K562 (cell line): ENCODE data around the gene SPATS2L. TPM values are rescaled to one million over a fixed set of nuclear protein-coding genes. Genes with fewer than 3 reads are reported as not detected.

Source experiments
- ARID1B ChIP-seq: fragments of 450-650 bp; IDR thresholded peaks from 2 replicates; pipeline ENCODE4 v1.6.1; 2016; ENCODE audit warnings: antibody characterized with exemption, mild to moderate bottlenecking, inconsistent platforms
- ASH1L ChIP-seq: fragments of 450-650 bp; IDR thresholded peaks from 2 replicates; pipeline ENCODE4 v1.6.1; 2018; ENCODE audit warnings: borderline replicate concordance, mild to moderate bottlenecking, low read depth; ENCODE audit not compliant: partially characterized antibody
- CBX2 ChIP-seq: fragments of 200-600 bp; sonication (generic); IDR thresholded peaks from one replicate; pipeline ENCODE4 v1.6.1; 2012; ENCODE audit warnings: mild to moderate bottlenecking, low read length, inconsistent platforms; ENCODE audit not compliant: insufficient read depth, poor library complexity, severe bottlenecking
- CEBPB ChIP-seq: fragments of 450-650 bp; IDR thresholded peaks from 2 replicates; pipeline ENCODE4 v1.6.1; 2016; ENCODE audit warnings: missing genetic modification characterization, missing compliant biosample characterization
- CREM ChIP-seq: IDR thresholded peaks from 2 replicates; pipeline ENCODE4 v1.6.1; 2014; ENCODE audit warnings: antibody characterized with exemption, low read depth
- ETV6 ChIP-seq, 3 experiments: fragments of 150-350 bp in 1 of 3; sonication (generic) in 1 of 3; formaldehyde crosslinking in 1 of 3; IDR thresholded peaks; 2 replicates each; pipeline versions ENCODE4 v1.6.1 to v1.8.0; 2014 to 2022; ENCODE audit warnings: borderline replicate concordance in 2 of 3, low read depth in 2 of 3, antibody characterized with exemption in 1 of 3, low read length in 1 of 3, mild to moderate bottlenecking in 1 of 3, missing genetic modification reagents in 1 of 3
- HMGN3 ChIP-seq: IDR thresholded peaks from 2 replicates; pipeline ENCODE4 v1.6.1; 2011; ENCODE audit warnings: borderline replicate concordance, low read depth, mild to moderate bottlenecking, mixed read lengths, low read length; ENCODE audit not compliant: insufficient read length; ENCODE audit errors: extremely low read depth
- MAFG ChIP-seq: fragments of 450-650 bp; conservative IDR thresholded peaks from 2 replicates; pipeline ENCODE4 v1.6.1; 2016; ENCODE audit warnings: missing genetic modification characterization, missing compliant biosample characterization
- MAFK ChIP-seq: IDR thresholded peaks from 2 replicates; pipeline ENCODE4 v1.6.1; 2011; ENCODE audit warnings: low read length, improper control_type of control experiment
- NFE2 ChIP-seq: IDR thresholded peaks from 2 replicates; pipeline ENCODE4 v1.6.1; 2014; ENCODE audit warnings: antibody characterized with exemption, low read depth
- NR2C2 ChIP-seq, 2 experiments: fragments of 200-800 bp in 1 of 2; sonication (Bioruptor generic) in 1 of 2; sonication (generic) in 1 of 2; formaldehyde crosslinking in 1 of 2; IDR thresholded peaks; 2 replicates each; pipeline versions ENCODE4 v1.6.1 to v1.8.0; 2016 to 2022; ENCODE audit warnings: mild to moderate bottlenecking in 1 of 2, missing compliant biosample characterization in 1 of 2, missing genetic modification characterization in 1 of 2, missing genetic modification reagents in 1 of 2
- NR4A1 ChIP-seq, 2 experiments: fragments of 250-450 bp in 1 of 2; fragments of 450-650 bp in 1 of 2; sonication (Bioruptor Pico) in 1 of 2; IDR thresholded peaks; 2 replicates each; pipeline versions ENCODE4 v1.4.0 to v1.6.1; 2016 to 2020; ENCODE audit warnings: mild to moderate bottlenecking in 2 of 2, missing compliant biosample characterization in 1 of 2, missing genetic modification characterization in 1 of 2, moderate library complexity in 1 of 2
- RAD51 ChIP-seq: fragments of 450-650 bp; IDR thresholded peaks from 2 replicates; pipeline ENCODE4 v1.7.1; 2016; ENCODE audit warnings: low read depth, mild to moderate bottlenecking, borderline replicate concordance
- RB1 ChIP-seq: fragments of 450-650 bp; IDR thresholded peaks from 2 replicates; pipeline ENCODE4 v1.6.1; 2017; ENCODE audit warnings: low read depth, mild to moderate bottlenecking
- RUNX1 ChIP-seq: sonication (generic); IDR thresholded peaks from 2 replicates; pipeline ENCODE4 v1.6.1; 2016; ENCODE audit warnings: antibody characterized with exemption, low read depth
- SMARCA4 ChIP-seq: fragments of 450-650 bp; IDR thresholded peaks from 2 replicates; pipeline ENCODE4 v1.6.1; 2016
- TBP ChIP-seq: optimal IDR thresholded peaks from 2 replicates; pipeline ENCODE3; 2011; ENCODE audit warnings: low read depth, low read length, improper control_type of control experiment
- polyA plus RNA-seq, 8 experiments: library from polyadenylated mRNA; depleted of rRNA in 4 of 8; stranded (reverse) in 5 of 8; unstranded in 3 of 8; fragments of >200 nt; fragmentation: Nextera tagmentation in 2 of 8; fragmentation: Illumina TruSeq in 1 of 8; extraction: Ambion mirVana in 2 of 8; extraction: Trizol in 1 of 8; gene quantifications; 2 replicates each; pipeline versions ENCODE4 v1.2.1 to v1.2.3, GENCODE V29; 2011 to 2014; ENCODE audit warnings: inconsistent platforms in 1 of 8, missing spikeins in 1 of 8
- total RNA-seq, 7 experiments: library from RNA; depleted of rRNA in 6 of 7; stranded (reverse); fragments of >200 nt in 6 of 7; fragmentation: Illumina TruSeq in 2 of 7; extraction: Trizol in 2 of 7; gene quantifications; 2 replicates each; pipeline versions ENCODE4 v1.2.1 to v1.2.3, GENCODE V29; 2011 to 2021; ENCODE audit warnings: low replicate concordance in 1 of 7
- TF ChIP-seq, protein P1 (sequence below), 2 experiments: fragments of 450-650 bp in 1 of 2; sonication (generic) in 1 of 2; formaldehyde crosslinking in 1 of 2; IDR thresholded peaks; 2 replicates each; pipeline versions ENCODE4 v1.7.1 to v1.9.0; 2016 to 2022; ENCODE audit warnings: inconsistent platforms in 1 of 2, mild to moderate bottlenecking in 1 of 2, missing genetic modification reagents in 1 of 2

SPATS2L gene
- total and polyA plus RNA-seq, 9 of the 15 experiments (the other 6 are each of a cell fraction or from before 2014, with no cell fraction given): 11.3 to 41.5 (median 24.9) TPM

DNA sequence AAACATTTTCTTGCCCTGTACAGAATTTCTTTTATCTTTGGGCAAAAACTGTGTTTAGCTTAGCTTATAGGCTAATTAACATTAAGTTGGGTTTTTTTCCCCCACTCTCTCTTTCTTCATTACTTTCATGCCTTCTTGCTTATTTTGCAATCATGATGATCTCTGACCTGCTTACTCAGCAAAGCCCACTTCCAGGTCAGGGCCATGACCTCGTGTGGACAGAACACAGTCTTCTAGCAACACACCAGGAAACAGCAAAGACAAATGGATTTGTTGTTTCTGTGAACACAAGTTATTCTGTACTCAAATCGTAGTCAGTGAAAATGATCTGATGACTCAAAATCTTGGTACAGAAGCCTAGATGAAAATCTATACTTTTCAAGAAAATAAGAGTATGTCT, 60.7 kb downstream of the SPATS2L start (continued):
- TF ChIP-seq, protein P1, sequence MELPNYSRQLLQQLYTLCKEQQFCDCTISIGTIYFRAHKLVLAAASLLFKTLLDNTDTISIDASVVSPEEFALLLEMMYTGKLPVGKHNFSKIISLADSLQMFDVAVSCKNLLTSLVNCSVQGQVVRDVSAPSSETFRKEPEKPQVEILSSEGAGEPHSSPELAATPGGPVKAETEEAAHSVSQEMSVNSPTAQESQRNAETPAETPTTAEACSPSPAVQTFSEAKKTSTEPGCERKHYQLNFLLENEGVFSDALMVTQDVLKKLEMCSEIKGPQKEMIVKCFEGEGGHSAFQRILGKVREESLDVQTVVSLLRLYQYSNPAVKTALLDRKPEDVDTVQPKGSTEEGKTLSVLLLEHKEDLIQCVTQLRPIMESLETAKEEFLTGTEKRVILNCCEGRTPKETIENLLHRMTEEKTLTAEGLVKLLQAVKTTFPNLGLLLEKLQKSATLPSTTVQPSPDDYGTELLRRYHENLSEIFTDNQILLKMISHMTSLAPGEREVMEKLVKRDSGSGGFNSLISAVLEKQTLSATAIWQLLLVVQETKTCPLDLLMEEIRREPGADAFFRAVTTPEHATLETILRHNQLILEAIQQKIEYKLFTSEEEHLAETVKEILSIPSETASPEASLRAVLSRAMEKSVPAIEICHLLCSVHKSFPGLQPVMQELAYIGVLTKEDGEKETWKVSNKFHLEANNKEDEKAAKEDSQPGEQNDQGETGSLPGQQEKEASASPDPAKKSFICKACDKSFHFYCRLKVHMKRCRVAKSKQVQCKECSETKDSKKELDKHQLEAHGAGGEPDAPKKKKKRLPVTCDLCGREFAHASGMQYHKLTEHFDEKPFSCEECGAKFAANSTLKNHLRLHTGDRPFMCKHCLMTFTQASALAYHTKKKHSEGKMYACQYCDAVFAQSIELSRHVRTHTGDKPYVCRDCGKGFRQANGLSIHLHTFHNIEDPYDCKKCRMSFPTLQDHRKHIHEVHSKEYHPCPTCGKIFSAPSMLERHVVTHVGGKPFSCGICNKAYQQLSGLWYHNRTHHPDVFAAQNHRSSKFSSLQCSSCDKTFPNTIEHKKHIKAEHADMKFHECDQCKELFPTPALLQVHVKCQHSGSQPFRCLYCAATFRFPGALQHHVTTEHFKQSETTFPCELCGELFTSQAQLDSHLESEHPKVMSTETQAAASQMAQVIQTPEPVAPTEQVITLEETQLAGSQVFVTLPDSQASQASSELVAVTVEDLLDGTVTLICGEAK (IDR thresholded peaks at IDR 0.05): no peak
- TF ChIP-seq, protein P1 (CRISPR knock-in tag; IDR thresholded peaks at IDR 0.05): no peak
- TF ChIP-seq ARID1B: peak; percentile 48; the same call in 1 of the 2 replicates
- TF ChIP-seq CEBPB (tag): peak; percentile 84
- TF ChIP-seq NFE2: peak; percentile 72
- no peak for TF ChIP-seq RUNX1
- no peak for TF ChIP-seq ASH1L
- TF ChIP-seq HMGN3: no peak
- TF ChIP-seq MAFG (tag): peak; percentile 91
- TF ChIP-seq NR2C2 (CRISPR knock-in tag; IDR thresholded peaks at IDR 0.05): no peak
- peak; percentile 94 for TF ChIP-seq NR2C2 (tag; IDR thresholded peaks at IDR 0.05)
- TF ChIP-seq RAD51: no peak
- no peak for TF ChIP-seq RB1
- TF ChIP-seq CBX2: no peak
- TF ChIP-seq TBP: no peak
- TF ChIP-seq SMARCA4: peak; percentile 49; the same call in 1 of the 2 replicates
- TF ChIP-seq CREM: peak; percentile 37; the same call in 1 of the 2 replicates
- no peak for TF ChIP-seq NR4A1 (CRISPR knock-in tag; IDR thresholded peaks at IDR 0.05)
- TF ChIP-seq NR4A1 (tag; IDR thresholded peaks at IDR 0.05): no peak
- TF ChIP-seq MAFK: peak; percentile 91
- TF ChIP-seq ETV6 (IDR thresholded peaks at IDR 0.05; ENCODE audit: borderline replicate concordance in 1 of 2, low read depth in 2 of 2, low read length in 1 of 2): 0 out of 4 replicates have a peak, but pooled peaks of 1 of the 2 experiments have one; percentile 55
- TF ChIP-seq ETV6 (CRISPR knock-in tag; IDR thresholded peaks at IDR 0.05; ENCODE audit: borderline replicate concordance): no peak
